HL-60 (cell line): ENCODE measurements around the gene IGFN1.

ENCODE experiments used
- DNase-seq, 2 experiments: peaks; one replicate each; pipeline ENCODE4 v3.0.0-alpha.2; 2010 to 2020; ENCODE audit warnings: low read depth in 1 of 2, low spot score in 1 of 2
- H3K27ac ChIP-seq: fragments of 250-450 bp; sonication (Bioruptor Pico); replicated peaks from 2 replicates; pipeline ENCODE4 v1.5.1; 2020; ENCODE audit warnings: mild to moderate bottlenecking, moderate library complexity
- H3K27me3 ChIP-seq: fragments of 250-450 bp; sonication (Bioruptor Pico); 2 replicates; pipeline ENCODE4 v1.5.1; 2021; ENCODE audit warnings: mild to moderate bottlenecking, moderate library complexity; ENCODE audit not compliant: insufficient read depth, poor library complexity, severe bottlenecking
- H3K4me3 ChIP-seq: replicated peaks from 2 replicates; pipeline ENCODE4 v1.5.1; 2011; ENCODE audit warnings: mild to moderate bottlenecking, control low read depth, low read length; ENCODE audit not compliant: insufficient read depth
- GABPA ChIP-seq: IDR thresholded peaks from 2 replicates; pipeline ENCODE4 v1.6.1; 2012; ENCODE audit warnings: low read depth
- POLR2AphosphoS5 ChIP-seq: IDR thresholded peaks from 2 replicates; pipeline ENCODE4 v1.6.1; 2012; ENCODE audit warnings: low read depth
- SPI1 ChIP-seq: IDR thresholded peaks from 2 replicates; pipeline ENCODE4 v1.6.1; 2012; ENCODE audit warnings: low read depth, mild to moderate bottlenecking, borderline replicate concordance
- TF ChIP-seq, protein P1 (sequence below): IDR thresholded peaks from 2 replicates; pipeline ENCODE4 v1.6.1; 2012; ENCODE audit warnings: low read depth; ENCODE audit not compliant: insufficient replicate concordance
- TF ChIP-seq, protein P2 (sequence below): IDR thresholded peaks from one replicate; pipeline ENCODE4 v1.5.1; 2011; ENCODE audit warnings: low read length, control low read depth, inconsistent platforms; ENCODE audit not compliant: insufficient read depth

Gene IGFN1

DNA sequence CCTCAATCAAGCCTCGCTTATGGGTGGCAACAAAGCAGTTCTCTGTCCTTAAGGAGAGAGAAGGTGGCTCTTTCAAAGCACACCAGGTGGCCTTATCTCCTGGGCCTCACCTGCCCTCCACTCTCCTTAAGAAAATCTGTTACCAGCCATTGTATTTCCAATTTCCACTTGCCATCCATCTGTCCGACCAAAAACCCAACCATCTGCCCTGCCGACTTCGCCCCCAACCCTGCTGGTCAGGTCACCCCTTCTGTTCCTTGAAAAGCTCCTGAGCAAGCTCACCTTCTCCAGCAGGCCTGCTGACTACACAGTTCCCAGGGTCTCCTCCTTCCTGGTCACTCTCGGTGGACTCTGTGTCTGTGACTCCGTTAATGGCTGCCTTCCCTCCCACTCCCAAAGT, 619 bp upstream of the IGFN1 start:
- Histone ChIP-seq H3K27ac (no peak overlapping the region), H3K4me3 (no peak overlapping the region), H3K27me3 (peaks cover 3% of the 10 kb centered on the region)
- no peak for TF ChIP-seq POLR2AphosphoS5
- no peak for DNase-seq

DNA sequence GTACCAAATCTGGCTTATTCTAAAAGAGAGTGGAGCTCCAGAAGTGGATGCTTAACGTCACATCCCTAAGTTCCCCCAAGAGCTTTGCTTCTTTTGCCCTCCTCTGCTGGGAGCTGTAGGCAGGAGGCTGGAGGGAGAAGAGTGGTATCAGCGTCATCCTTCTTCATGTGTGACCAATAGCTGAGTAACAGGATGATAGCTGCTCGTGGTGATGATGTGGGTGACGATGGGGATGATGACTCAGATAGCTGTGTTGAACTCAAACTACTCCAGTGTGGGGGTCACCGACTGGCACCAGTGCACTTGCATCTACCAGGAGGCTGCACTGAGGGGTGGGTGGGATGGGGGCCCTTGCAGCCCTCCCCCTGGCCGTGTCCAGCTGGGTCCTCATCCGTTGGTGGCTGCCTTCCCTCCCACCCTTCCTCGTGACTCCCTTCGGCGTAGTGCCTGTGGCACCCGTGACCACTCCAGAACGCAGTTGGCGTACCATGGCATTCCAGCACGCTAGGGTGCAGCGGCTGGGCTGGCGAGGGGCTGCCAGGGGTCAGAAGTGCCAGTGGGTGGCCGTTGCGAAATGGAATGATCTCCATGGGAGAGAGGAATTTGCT, 1.1 kb downstream of the IGFN1 start:
- DNase-seq = no peak
- no peak overlapping the region for H3K4me3 ChIP-seq
- H3K27ac ChIP-seq = no peak overlapping the region
- TF ChIP-seq POLR2AphosphoS5 = no peak
- TF ChIP-seq, protein P1, sequence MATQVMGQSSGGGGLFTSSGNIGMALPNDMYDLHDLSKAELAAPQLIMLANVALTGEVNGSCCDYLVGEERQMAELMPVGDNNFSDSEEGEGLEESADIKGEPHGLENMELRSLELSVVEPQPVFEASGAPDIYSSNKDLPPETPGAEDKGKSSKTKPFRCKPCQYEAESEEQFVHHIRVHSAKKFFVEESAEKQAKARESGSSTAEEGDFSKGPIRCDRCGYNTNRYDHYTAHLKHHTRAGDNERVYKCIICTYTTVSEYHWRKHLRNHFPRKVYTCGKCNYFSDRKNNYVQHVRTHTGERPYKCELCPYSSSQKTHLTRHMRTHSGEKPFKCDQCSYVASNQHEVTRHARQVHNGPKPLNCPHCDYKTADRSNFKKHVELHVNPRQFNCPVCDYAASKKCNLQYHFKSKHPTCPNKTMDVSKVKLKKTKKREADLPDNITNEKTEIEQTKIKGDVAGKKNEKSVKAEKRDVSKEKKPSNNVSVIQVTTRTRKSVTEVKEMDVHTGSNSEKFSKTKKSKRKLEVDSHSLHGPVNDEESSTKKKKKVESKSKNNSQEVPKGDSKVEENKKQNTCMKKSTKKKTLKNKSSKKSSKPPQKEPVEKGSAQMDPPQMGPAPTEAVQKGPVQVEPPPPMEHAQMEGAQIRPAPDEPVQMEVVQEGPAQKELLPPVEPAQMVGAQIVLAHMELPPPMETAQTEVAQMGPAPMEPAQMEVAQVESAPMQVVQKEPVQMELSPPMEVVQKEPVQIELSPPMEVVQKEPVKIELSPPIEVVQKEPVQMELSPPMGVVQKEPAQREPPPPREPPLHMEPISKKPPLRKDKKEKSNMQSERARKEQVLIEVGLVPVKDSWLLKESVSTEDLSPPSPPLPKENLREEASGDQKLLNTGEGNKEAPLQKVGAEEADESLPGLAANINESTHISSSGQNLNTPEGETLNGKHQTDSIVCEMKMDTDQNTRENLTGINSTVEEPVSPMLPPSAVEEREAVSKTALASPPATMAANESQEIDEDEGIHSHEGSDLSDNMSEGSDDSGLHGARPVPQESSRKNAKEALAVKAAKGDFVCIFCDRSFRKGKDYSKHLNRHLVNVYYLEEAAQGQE = no peak
- no peak for TF ChIP-seq GABPA
- TF ChIP-seq SPI1 = no peak
- TF ChIP-seq, protein P2, sequence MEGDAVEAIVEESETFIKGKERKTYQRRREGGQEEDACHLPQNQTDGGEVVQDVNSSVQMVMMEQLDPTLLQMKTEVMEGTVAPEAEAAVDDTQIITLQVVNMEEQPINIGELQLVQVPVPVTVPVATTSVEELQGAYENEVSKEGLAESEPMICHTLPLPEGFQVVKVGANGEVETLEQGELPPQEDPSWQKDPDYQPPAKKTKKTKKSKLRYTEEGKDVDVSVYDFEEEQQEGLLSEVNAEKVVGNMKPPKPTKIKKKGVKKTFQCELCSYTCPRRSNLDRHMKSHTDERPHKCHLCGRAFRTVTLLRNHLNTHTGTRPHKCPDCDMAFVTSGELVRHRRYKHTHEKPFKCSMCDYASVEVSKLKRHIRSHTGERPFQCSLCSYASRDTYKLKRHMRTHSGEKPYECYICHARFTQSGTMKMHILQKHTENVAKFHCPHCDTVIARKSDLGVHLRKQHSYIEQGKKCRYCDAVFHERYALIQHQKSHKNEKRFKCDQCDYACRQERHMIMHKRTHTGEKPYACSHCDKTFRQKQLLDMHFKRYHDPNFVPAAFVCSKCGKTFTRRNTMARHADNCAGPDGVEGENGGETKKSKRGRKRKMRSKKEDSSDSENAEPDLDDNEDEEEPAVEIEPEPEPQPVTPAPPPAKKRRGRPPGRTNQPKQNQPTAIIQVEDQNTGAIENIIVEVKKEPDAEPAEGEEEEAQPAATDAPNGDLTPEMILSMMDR = no peak
- peaks cover 3% of the 10 kb centered on the region for H3K27me3 ChIP-seq

- no peak for DNase-seq
- TF ChIP-seq, protein P1 = no peak
- TF ChIP-seq SPI1 (no peak), GABPA (no peak), POLR2AphosphoS5 (no peak)
- TF ChIP-seq, protein P2 = no peak
These were observed 1.7 kb downstream of the IGFN1 start for GRCh38 chr1:201192261-201192788.

DNA sequence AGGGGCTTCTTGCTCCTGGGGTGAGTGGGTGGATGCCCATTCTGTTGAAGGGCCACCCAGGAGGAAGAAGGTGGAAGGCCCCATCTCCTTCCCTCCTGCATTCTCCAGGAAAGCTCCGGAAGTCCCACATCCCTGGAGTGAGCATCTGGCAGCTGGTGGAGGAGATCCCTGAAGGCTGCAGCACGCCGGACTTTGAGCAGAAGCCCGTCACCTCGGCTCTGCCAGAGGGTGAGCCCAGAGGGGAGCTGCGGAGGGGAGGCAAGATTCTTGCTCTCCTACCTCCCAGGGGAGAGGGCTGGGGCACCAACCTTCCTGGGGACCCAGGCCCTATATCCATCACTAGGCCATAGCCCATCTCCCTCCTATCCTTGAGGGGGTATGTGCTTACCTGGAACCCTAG, 3.4 kb downstream of the IGFN1 start:
- TF ChIP-seq, protein P2 = no peak
- TF ChIP-seq GABPA = no peak
- TF ChIP-seq POLR2AphosphoS5 = no peak
- TF ChIP-seq SPI1 = no peak
- TF ChIP-seq, protein P1 = no peak
- DNase-seq = no peak
- Histone ChIP-seq H3K27me3 (peaks cover 3% of the 10 kb centered on the region), H3K27ac (no peak overlapping the region), H3K4me3 (no peak overlapping the region)

More at GRCh38 chr1:201192261-201192788, 1.7 kb downstream of the IGFN1 start:
- H3K27me3 ChIP-seq = peaks cover 3% of the 10 kb centered on the region
- H3K27ac ChIP-seq = no peak overlapping the region
- H3K4me3 ChIP-seq = no peak overlapping the region
